Omental fat pad (tissue), 4 donors: ENCODE data around the gene ART4. TPM values are rescaled to one million over a fixed set of nuclear protein-coding genes. Genes with fewer than 3 reads are reported as not detected.

Experiments
- ATAC-seq: fragments of 150-250 bp; one replicate; pipeline ENCODE4 v1.9.1; 2016; ENCODE audit warnings: mild to moderate bottlenecking, moderate library complexity; ENCODE audit not compliant: low FRiP score
- DNase-seq: peaks from one replicate; pipeline ENCODE4 v3.0.0-alpha.2; 2019; ENCODE audit warnings: low spot score
- total RNA-seq, 4 donors: library from RNA; depleted of rRNA; stranded (reverse); fragments of >200 nt; gene quantifications; one replicate each; pipeline ENCODE4 v1.1.0, GENCODE V29; 2016
- TF ChIP-seq, protein P1 (sequence below), 3 donors: fragments of 450-650 bp; IDR thresholded peaks; one replicate each; pipeline ENCODE4 v1.5.1; 2016 to 2017; ENCODE audit warnings: antibody characterized with exemption in 3 of 3, mild to moderate bottlenecking in 3 of 3, moderate library complexity in 2 of 3

Gene ART4
- total RNA-seq, 4 donors from 2014 or later, result 1.9 to 6.2 (median 4.3) TPM

DNA sequence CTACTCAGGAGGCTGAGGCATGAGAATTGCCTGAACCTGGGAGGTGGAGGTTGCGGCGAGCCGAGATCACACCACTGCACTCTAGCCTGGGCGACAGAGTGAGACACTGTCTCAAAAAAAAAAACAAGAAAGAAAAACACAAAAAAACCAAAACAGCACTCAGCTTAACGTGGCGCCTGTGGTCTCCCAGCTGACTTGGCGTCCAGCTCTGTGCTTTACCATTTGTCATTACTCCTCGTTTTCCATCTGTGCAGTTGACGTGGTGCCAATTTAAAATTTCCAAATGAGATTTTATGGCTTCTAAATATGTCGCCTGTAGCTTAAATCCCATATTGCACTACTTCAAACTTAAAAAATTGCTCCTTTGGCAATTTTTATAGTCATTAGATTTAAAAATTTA lies 40.4 kb upstream of the ART4 start:
- TF ChIP-seq, protein P1, sequence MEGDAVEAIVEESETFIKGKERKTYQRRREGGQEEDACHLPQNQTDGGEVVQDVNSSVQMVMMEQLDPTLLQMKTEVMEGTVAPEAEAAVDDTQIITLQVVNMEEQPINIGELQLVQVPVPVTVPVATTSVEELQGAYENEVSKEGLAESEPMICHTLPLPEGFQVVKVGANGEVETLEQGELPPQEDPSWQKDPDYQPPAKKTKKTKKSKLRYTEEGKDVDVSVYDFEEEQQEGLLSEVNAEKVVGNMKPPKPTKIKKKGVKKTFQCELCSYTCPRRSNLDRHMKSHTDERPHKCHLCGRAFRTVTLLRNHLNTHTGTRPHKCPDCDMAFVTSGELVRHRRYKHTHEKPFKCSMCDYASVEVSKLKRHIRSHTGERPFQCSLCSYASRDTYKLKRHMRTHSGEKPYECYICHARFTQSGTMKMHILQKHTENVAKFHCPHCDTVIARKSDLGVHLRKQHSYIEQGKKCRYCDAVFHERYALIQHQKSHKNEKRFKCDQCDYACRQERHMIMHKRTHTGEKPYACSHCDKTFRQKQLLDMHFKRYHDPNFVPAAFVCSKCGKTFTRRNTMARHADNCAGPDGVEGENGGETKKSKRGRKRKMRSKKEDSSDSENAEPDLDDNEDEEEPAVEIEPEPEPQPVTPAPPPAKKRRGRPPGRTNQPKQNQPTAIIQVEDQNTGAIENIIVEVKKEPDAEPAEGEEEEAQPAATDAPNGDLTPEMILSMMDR (IDR thresholded peaks at IDR 0.05), result no peak
- ATAC-seq, result no peak
- no peak for DNase-seq

DNA sequence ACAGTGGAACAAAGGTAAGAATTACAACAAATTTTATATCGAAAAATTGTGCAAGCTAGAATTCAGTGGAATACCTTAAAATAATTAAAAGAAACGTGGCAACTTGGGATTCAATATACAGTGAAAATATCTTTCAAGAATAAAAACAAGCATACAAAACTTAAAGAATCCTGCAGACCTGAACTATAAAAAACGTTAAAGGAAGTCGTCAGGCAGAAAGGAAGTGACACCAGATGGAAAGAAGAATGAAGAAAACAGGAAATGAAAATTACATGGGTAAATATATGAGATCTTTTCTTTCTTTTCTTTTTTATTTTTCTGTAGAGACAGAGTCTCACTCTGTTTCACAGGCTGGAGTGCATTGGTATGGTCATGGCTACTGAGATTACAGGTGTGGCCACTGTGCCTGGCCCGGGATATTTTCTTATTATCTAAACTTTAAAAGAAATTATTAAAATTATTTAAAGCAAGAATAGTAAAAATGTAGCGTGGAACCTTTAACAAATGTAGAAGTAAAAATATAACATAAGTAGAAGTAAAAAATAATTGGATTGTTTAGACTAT lies 37.6 kb upstream of the ART4 start:
- no peak for ATAC-seq

DNA sequence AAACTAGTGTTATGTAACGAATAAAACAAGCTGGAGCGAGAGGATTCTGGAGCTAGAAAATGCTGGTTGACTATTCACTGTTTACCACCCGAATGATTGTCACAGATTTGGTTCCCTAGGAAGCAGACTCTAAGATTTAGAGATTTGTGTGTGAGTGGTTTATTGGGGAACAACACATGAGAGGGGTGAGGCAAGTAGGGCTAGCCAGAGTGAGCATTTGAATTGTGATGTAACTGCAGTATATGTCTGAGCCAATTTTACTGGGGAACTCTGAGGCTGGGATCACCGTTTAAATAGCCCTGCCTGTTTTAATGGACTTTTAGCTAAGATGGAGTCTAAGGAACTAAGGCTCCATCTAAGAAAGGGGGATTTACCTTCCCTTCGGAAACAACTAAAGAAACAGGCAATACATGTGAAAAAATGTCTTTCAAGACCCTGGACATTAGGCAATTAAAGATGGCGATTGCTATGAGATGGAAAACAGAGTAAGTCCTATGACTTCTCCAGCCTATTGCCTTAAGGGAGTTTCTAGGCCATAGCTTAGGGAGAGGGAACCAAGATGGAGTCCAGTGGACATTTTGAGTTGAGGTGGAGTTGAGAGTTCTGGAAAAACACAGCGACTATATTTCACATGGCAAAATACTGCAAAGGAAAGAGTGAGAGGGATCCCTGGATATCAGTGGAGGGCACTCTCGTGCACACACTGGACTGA lies 36.1 kb upstream of the ART4 start:
- TF ChIP-seq, protein P1 (IDR thresholded peaks at IDR 0.05), result no peak
- no peak for ATAC-seq
- no peak for DNase-seq

More for the DNA sequence above, 37.6 kb upstream of the ART4 start:
- no peak for DNase-seq
- TF ChIP-seq, protein P1 (IDR thresholded peaks at IDR 0.05), result no peak

DNA sequence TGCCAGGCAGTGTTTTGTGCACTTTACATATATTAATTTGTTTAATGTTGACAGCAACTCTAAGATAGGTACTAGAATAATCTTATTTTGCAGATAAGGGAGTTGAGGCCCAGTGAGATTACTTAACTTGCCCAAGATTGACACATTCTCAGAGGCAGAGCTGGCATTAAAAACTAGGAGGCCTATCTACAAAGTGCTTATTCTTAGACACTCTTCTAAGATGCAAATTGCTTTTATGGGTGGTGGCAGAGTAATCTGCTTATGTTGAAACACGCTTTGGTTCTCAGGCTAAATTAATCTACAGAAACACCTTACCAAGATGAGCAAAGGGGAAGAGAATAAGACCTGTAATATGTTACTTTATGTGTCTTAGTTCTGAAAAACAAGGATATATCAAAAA lies 35.2 kb upstream of the ART4 start:
- TF ChIP-seq, protein P1 (IDR thresholded peaks at IDR 0.05), result no peak
- no peak for ATAC-seq

DNA sequence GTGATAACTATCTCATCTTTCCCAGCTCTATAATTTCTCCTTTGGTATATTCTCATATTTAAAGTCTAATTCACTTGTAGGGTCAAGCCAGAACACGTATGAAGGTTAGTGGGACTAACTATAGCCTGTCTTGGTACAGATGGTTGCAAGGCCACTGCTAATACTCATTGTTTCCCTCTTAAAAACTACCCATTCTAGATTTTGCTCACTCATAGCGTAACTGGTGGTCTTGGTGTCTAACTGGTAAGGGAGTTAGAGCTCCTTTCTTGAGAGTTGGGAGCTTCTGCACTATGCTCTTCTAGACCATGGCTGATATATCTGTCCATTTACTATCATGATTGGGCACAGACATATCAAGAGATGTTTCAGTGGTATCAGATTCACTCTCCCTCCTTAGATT lies 33.5 kb upstream of the ART4 start:
- ATAC-seq, result no peak
- TF ChIP-seq, protein P1 (IDR thresholded peaks at IDR 0.05), result no peak
- DNase-seq, result no peak

More for the DNA sequence above, 35.2 kb upstream of the ART4 start:
- DNase-seq, result no peak

DNA sequence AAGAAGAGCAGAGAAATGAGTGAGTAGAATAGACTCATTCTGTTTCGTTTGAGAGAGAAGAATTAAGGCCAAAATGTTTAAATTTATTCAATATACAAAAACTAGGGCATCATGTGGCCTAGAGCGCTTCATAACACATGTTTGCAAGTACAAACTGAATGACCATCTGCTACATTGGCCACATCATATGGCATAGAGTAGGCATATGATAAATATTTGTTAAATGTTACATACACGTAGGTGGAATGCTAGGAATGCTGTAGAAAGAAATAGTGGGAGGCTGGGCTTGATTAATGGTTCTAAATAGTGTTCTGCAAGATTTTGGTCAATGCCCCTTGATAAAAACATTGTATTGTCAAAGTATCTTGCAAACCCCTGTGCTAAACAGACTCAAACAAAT lies 31.6 kb upstream of the ART4 start:
- TF ChIP-seq, protein P1 (IDR thresholded peaks at IDR 0.05), result no peak
- DNase-seq (no peak), ATAC-seq (no peak)
